Measurements from ENCODE around the gene SERTM1.

Gene SERTM1

DNA sequence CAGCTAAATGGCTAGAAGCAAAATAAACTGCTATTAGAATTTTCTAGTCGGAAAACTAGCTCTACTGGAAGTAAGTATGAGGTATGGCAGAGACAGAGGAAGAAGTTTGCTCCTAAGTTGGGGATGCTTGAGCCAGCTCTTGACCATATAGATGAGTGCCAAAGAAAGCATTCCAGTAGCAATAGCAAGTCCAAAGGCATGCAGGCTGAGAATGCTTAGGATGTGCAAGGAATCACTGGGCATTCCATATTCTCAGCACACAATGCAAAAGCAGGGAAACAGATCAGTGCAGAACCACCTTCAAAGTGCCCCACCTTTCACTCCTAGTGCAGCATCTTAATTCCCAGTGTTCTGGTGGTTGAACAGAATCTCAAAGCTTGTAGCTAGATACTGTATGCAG lies 32.9 kb downstream of the SERTM1 start:
- H3K79me2 ChIP-seq (ENCODE audit: insufficient read depth, low read length): no peaks in the 10 kb centered on the region
- no peak overlapping the region for H2AFZ ChIP-seq (ENCODE audit: low read length)
- H3K36me3 ChIP-seq (ENCODE audit: insufficient read depth, low read length): no peaks in the 10 kb centered on the region
- no peaks in the 10 kb centered on the region for H3K27me3 ChIP-seq (ENCODE audit: insufficient read depth, low read length)
- no peak overlapping the region for H3K9ac ChIP-seq (ENCODE audit: low read length)
- no peak overlapping the region for H3K27ac ChIP-seq (ENCODE audit: low read depth, low read length, poor library complexity, severe bottlenecking)
- TF ChIP-seq EZH2 (IDR thresholded peaks at IDR 0.05; ENCODE audit: borderline replicate concordance, low read length): no peak
- TF ChIP-seq, protein P1, sequence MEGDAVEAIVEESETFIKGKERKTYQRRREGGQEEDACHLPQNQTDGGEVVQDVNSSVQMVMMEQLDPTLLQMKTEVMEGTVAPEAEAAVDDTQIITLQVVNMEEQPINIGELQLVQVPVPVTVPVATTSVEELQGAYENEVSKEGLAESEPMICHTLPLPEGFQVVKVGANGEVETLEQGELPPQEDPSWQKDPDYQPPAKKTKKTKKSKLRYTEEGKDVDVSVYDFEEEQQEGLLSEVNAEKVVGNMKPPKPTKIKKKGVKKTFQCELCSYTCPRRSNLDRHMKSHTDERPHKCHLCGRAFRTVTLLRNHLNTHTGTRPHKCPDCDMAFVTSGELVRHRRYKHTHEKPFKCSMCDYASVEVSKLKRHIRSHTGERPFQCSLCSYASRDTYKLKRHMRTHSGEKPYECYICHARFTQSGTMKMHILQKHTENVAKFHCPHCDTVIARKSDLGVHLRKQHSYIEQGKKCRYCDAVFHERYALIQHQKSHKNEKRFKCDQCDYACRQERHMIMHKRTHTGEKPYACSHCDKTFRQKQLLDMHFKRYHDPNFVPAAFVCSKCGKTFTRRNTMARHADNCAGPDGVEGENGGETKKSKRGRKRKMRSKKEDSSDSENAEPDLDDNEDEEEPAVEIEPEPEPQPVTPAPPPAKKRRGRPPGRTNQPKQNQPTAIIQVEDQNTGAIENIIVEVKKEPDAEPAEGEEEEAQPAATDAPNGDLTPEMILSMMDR (IDR thresholded peaks at IDR 0.05; ENCODE audit: low read length): no peak
- H3F3A ChIP-seq (ENCODE audit: insufficient read depth, low read length): no peaks in the 10 kb centered on the region
- no peak overlapping the region for H3K4me3 ChIP-seq (ENCODE audit: low read depth, low read length, poor library complexity, severe bottlenecking)
- no peaks in the 10 kb centered on the region for H3K9me3 ChIP-seq (ENCODE audit: low read length)
- no peaks in the 10 kb centered on the region for H4K20me1 ChIP-seq (ENCODE audit: insufficient read depth, low read length)
- no peaks in the 10 kb centered on the region for H3K4me1 ChIP-seq (ENCODE audit: insufficient read depth, low read length, severe bottlenecking)
- no peak overlapping the region for H3K4me2 ChIP-seq (ENCODE audit: low read length)
- no peaks in the 10 kb centered on the region for H3K9me2 ChIP-seq (ENCODE audit: low read depth, low read length)

DNA sequence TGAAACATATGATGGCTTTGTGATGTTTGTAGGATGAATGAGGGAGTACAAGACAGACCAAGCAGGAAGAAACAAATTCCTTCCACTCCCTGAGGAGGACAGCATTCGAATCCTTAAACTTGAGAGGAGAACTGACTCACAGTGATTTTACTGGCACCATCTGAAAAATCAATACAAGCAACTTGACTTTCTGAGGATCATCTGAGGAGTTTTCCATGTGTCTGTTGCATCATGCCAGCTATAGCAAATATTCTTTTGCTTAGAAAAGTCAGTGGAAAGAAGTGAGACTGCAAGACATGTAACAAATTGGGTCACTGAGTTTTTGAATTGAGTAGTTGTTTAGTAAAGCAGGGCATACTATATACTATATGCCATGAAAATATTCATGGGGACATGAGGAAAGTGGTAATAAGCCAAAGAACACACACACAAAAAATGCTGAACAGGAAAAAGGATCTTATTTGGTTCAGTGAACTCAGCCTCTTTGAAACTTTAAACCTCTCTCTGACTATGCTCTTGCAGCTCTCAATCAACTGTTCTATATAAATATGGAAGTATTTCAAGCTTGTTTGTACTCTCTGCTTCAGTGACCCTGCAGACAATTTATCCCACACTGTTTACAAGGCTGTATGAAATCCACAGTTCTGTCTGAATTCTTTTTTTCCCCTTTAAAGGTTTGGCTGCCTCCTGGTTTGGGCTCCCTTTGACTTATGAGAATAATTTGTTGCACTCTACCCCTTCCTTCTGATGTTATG lies 35.5 kb downstream of the SERTM1 start:
- Histone ChIP-seq H3K4me1 (ENCODE audit: insufficient read depth, low read length, severe bottlenecking) (no peaks in the 10 kb centered on the region), H3K4me2 (ENCODE audit: low read length) (no peak overlapping the region), H3K27ac (ENCODE audit: low read depth, low read length, poor library complexity, severe bottlenecking) (no peak overlapping the region), H3K36me3 (ENCODE audit: insufficient read depth, low read length) (no peaks in the 10 kb centered on the region), H3K9me2 (ENCODE audit: low read depth, low read length) (no peaks in the 10 kb centered on the region), H3K4me3 (ENCODE audit: low read depth, low read length, poor library complexity, severe bottlenecking) (no peak overlapping the region), H3K9ac (ENCODE audit: low read length) (no peak overlapping the region), H3K9me3 (ENCODE audit: low read length) (no peaks in the 10 kb centered on the region), H3K27me3 (ENCODE audit: insufficient read depth, low read length) (no peaks in the 10 kb centered on the region), H3K79me2 (ENCODE audit: insufficient read depth, low read length) (no peaks in the 10 kb centered on the region), H3F3A (ENCODE audit: insufficient read depth, low read length) (no peaks in the 10 kb centered on the region), H2AFZ (ENCODE audit: low read length) (no peak overlapping the region), H4K20me1 (ENCODE audit: insufficient read depth, low read length) (no peaks in the 10 kb centered on the region)
- TF ChIP-seq, protein P1 (IDR thresholded peaks at IDR 0.05; ENCODE audit: low read length): no peak
- no peak for TF ChIP-seq EZH2 (IDR thresholded peaks at IDR 0.05; ENCODE audit: borderline replicate concordance, low read length)

DNA sequence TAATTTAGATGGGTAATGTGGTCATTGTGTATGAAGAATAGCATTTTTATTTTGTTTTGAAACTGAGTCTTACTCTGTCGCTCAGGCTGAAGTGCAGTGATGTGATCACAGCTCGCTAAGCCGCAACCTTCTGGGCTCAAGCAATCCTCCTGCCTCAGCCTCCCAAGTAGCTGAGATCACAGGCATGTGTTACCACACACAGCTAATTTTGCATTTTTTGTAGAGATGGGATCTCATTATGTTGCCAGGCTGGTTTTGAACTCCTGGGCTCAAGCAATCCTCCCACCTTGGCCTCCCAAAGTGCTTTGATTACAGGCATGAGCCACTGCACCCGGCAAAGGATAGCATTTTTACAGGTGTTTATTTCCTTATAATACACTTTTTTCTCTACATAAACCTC lies 36.6 kb downstream of the SERTM1 start:
- H3K9me3 ChIP-seq (ENCODE audit: low read length): no peaks in the 10 kb centered on the region
- H4K20me1 ChIP-seq (ENCODE audit: insufficient read depth, low read length): no peaks in the 10 kb centered on the region
- H3K9me2 ChIP-seq (ENCODE audit: low read depth, low read length): no peaks in the 10 kb centered on the region
- no peak overlapping the region for H3K9ac ChIP-seq (ENCODE audit: low read length)
- no peaks in the 10 kb centered on the region for H3F3A ChIP-seq (ENCODE audit: insufficient read depth, low read length)
- H3K27me3 ChIP-seq (ENCODE audit: insufficient read depth, low read length): no peaks in the 10 kb centered on the region
- no peaks in the 10 kb centered on the region for H3K36me3 ChIP-seq (ENCODE audit: insufficient read depth, low read length)
- H3K27ac ChIP-seq (ENCODE audit: low read depth, low read length, poor library complexity, severe bottlenecking): no peak overlapping the region
- no peak overlapping the region for H3K4me3 ChIP-seq (ENCODE audit: low read depth, low read length, poor library complexity, severe bottlenecking)
- no peak overlapping the region for H3K4me2 ChIP-seq (ENCODE audit: low read length)
- H3K79me2 ChIP-seq (ENCODE audit: insufficient read depth, low read length): no peaks in the 10 kb centered on the region
- TF ChIP-seq, protein P1 (IDR thresholded peaks at IDR 0.05; ENCODE audit: low read length): no peak
- no peak for TF ChIP-seq EZH2 (IDR thresholded peaks at IDR 0.05; ENCODE audit: borderline replicate concordance, low read length)
- H2AFZ ChIP-seq (ENCODE audit: low read length): no peak overlapping the region
- no peaks in the 10 kb centered on the region for H3K4me1 ChIP-seq (ENCODE audit: insufficient read depth, low read length, severe bottlenecking)

Measured in OCI-LY1 (cell line).